ENCODE data around the gene SND1. TPM values are rescaled to one million over a fixed set of nuclear protein-coding genes. Genes with fewer than 3 reads are reported as not detected.

The SND1 gene
- polyA plus RNA-seq, 3 donors = 46.5 to 97.3 (median 79.8) TPM

DNA sequence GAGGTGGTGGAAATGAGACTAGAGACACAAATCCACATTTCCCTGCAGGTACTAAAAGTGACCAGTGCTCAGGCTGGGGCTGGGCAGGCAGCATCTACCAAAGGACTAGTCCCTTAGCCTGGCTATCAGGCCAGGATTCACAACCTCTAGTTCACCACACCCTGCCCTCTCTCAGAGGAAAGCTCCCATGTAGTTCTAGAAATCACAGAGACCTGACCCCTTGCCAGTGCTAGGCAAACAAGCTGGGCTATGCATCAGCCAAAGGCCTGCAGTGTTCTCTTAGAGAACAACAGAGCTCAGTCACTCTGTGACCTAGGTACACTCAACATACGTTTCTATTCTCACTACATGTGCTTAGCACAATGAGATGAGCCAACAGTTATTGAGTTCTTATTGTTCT lies 405.9 kb downstream of the SND1 start:
- H3K27ac Mint-ChIP-seq = no peak overlapping the region
- no peak for TF ChIP-seq CTCF (IDR thresholded peaks at IDR 0.05)
- WGBS (ENCODE audit: insufficient coverage) = no CpG with 5 or more reads among the region's 1 CpG

DNA sequence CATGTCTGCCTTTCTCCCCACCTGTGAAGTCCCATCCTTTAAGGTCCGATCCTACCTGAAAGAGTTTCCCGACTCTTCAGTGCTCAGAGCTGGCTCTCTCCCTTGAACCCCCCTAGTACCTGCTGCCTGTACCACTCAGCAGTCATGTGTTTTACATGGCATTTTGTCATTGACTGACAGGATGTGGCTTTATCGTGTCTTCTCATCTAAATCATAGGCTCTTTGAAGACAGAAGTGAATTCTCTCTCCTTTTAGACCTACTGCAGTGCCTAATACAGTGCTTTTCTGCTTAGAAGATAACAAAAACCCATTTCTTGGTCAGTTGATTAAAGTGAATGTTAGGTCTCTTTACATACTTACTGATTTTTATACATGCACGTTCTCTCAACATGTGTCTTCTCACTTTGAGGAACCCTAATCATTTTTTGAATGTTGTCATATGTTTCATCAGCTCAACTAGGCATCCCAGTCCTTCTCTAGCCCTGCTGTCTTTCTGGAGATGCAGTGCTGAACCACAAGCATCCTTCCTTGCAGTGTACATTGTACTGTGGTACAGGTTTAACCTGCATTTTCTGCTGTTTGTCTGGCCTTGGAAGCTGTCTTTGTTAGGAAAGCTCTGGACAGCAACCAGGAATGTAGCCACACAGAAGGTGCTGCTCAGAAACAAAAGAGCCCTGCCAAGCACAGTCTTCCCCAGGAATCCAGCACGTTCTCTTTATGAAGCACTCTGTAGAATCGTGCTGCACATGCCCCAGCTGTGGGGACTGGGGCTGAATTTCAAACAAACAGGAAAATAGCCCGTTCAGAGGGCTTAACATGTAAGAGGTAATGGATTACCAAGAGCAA lies 407.4 kb downstream of the SND1 start:
- Histone ChIP-seq H3K36me3 (replicated peaks in 1 of 2; ENCODE audit: control insufficient read depth in 1 of 2, insufficient read depth in 2 of 2, low read length in 2 of 2) (peaks cover 10 to 77% of the 10 kb centered on the region in 2 donors), H3K9me3 (replicated peaks in 1 of 2; ENCODE audit: control insufficient read depth in 1 of 2, insufficient read depth in 1 of 2, low read length in 2 of 2) (no peaks in the 10 kb centered on the region), H3K27me3 (ENCODE audit: control insufficient read depth in 2 of 2, insufficient read depth in 2 of 2, low read length in 2 of 2) (no peaks in the 10 kb centered on the region), H3K79me2 (ENCODE audit: insufficient read depth, low read length) (no peaks in the 10 kb centered on the region), H3K4me1 (ENCODE audit: control insufficient read depth in 1 of 2, insufficient read depth in 2 of 2, low read length in 2 of 2) (no peaks in the 10 kb centered on the region), H2AFZ (ENCODE audit: insufficient read depth, low read depth, low read length, poor library complexity, severe bottlenecking) (no peak overlapping the region), H3K9ac (ENCODE audit: insufficient read depth, low read length, poor library complexity, severe bottlenecking) (no peak overlapping the region), H3K4me3 (replicated peaks in 1 of 3; ENCODE audit: low read depth in 2 of 3, low read length in 3 of 3) (no peak overlapping the region), H4K20me1 (ENCODE audit: insufficient read depth, low read length) (peaks cover 16% of the 10 kb centered on the region), H3K4me2 (replicated peaks; ENCODE audit: extremely low read depth, low read length, poor library complexity, severe bottlenecking) (no peak overlapping the region), H3K27ac (ENCODE audit: low read depth in 1 of 2, low read length in 2 of 2) (no peak overlapping the region)
- H3K36me3 Mint-ChIP-seq = peaks cover 45 to 54% of the 10 kb centered on the region in 2 donors
- H3K9me3 Mint-ChIP-seq = no peaks in the 10 kb centered on the region
- no peaks in the 10 kb centered on the region for H3K27me3 Mint-ChIP-seq (ENCODE audit: low read depth in 3 of 3)
- no peaks in the 10 kb centered on the region for H3K4me1 Mint-ChIP-seq
- no peak for DNase-seq
- TF ChIP-seq CTCF (IDR thresholded peaks at IDR 0.05) = no peak
- intact Hi-C loops (cut with micrococcal nuclease) = no loop called here
- WGBS (ENCODE audit: insufficient coverage) = 93% methylated on average over 6 of the region's 7 CpGs
- no peak overlapping the region for H3K4me3 Mint-ChIP-seq
- H3K27ac Mint-ChIP-seq = no peak overlapping the region

More for the DNA sequence above, 405.9 kb downstream of the SND1 start:
- H3K4me2 ChIP-seq (replicated peaks; ENCODE audit: extremely low read depth, low read length, poor library complexity, severe bottlenecking) = no peak overlapping the region
- peaks cover 23% of the 10 kb centered on the region for H4K20me1 ChIP-seq (ENCODE audit: insufficient read depth, low read length)
- H3K79me2 ChIP-seq (ENCODE audit: insufficient read depth, low read length) = no peaks in the 10 kb centered on the region
- no peak overlapping the region for H3K4me3 ChIP-seq (replicated peaks in 1 of 3; ENCODE audit: low read depth in 2 of 3, low read length in 3 of 3)
- H3K36me3 Mint-ChIP-seq = peaks cover 42 to 51% of the 10 kb centered on the region in 2 donors
- H2AFZ ChIP-seq (ENCODE audit: insufficient read depth, low read depth, low read length, poor library complexity, severe bottlenecking) = no peak overlapping the region
- H3K9ac ChIP-seq (ENCODE audit: insufficient read depth, low read length, poor library complexity, severe bottlenecking) = no peak overlapping the region
- H3K36me3 ChIP-seq (replicated peaks in 1 of 2; ENCODE audit: control insufficient read depth in 1 of 2, insufficient read depth in 2 of 2, low read length in 2 of 2) = peaks cover 9 to 71% of the 10 kb centered on the region in 2 donors
- H3K27me3 ChIP-seq (ENCODE audit: control insufficient read depth in 2 of 2, insufficient read depth in 2 of 2, low read length in 2 of 2) = no peaks in the 10 kb centered on the region
- no peak overlapping the region for H3K27ac ChIP-seq (ENCODE audit: low read depth in 1 of 2, low read length in 2 of 2)
- intact Hi-C loops (cut with micrococcal nuclease) = no loop called here
- H3K27me3 Mint-ChIP-seq (ENCODE audit: low read depth in 3 of 3) = no peaks in the 10 kb centered on the region
- no peaks in the 10 kb centered on the region for H3K9me3 Mint-ChIP-seq
- no peak for DNase-seq
- H3K9me3 ChIP-seq (replicated peaks in 1 of 2; ENCODE audit: control insufficient read depth in 1 of 2, insufficient read depth in 1 of 2, low read length in 2 of 2) = no peaks in the 10 kb centered on the region
- H3K4me1 ChIP-seq (ENCODE audit: control insufficient read depth in 1 of 2, insufficient read depth in 2 of 2, low read length in 2 of 2) = peaks cover under 1 to 2% of the 10 kb centered on the region in 2 donors
- H3K4me3 Mint-ChIP-seq = no peak overlapping the region
- H3K4me1 Mint-ChIP-seq = peaks cover 3% of the 10 kb centered on the region

Data from CD14-positive monocyte (primary cell).